Pancreas (tissue), 10 donors: ENCODE data around the gene VPS18. TPM values are rescaled to one million over a fixed set of nuclear protein-coding genes. Genes with fewer than 3 reads are reported as not detected.
A peak's percentile ranks its signal among the peaks of the same experiment; 100 is the strongest.

Source experiments
- ATAC-seq, 4 donors: fragments of 200-7000 bp; cut with Tn5 transposase; one replicate each; pipeline versions ENCODE4 v1.8.0 to v1.9.1; 2020; ENCODE audit warnings: mild to moderate bottlenecking in 4 of 4, moderate library complexity in 4 of 4
- DNase-seq, 6 donors: peaks; one replicate each; pipeline ENCODE4 v3.0.0-alpha.2; 2020
- FAIRE-seq: peaks from 2 replicates; lab custom pipeline; 2012; peaks lifted over from hg19 to GRCh38; lab: Jason Lieb, UNC
- H3K27ac ChIP-seq, 4 donors: fragments of 200-600 bp; sonication (generic); 1 replicate in 3 of 4; 2 replicates in 1 of 4; pipeline versions ENCODE4 v1.5.0 to v1.8.0; 2020
- H3K27me3 ChIP-seq, 4 donors: fragments of 200-600 bp; one replicate each; pipeline ENCODE4 v1.8.0; 2021
- H3K36me3 ChIP-seq, 3 donors: fragments of 200-600 bp; sonication (generic) in 1 of 3; one replicate each; pipeline versions ENCODE4 v1.5.0 to v1.8.0; 2020 to 2021
- H3K4me1 ChIP-seq, 3 donors: fragments of 200-600 bp; one replicate each; pipeline ENCODE4 v1.8.0; 2021
- H3K4me3 ChIP-seq, 4 donors: fragments of 200-600 bp; sonication (generic) in 2 of 4; one replicate each; pipeline versions ENCODE4 v1.5.0 to v1.8.0; 2020 to 2021
- H3K9me3 ChIP-seq, 4 donors: fragments of 200-600 bp; one replicate each; pipeline ENCODE4 v1.8.0; 2021
- CTCF ChIP-seq, 4 donors: fragments of 200-600 bp; sonication (generic) in 3 of 4; IDR thresholded peaks; one replicate each; pipeline versions ENCODE4 v1.5.0 to v1.8.0; 2021; ENCODE audit warnings: antibody characterized with exemption in 4 of 4
- whole genome bisulfite sequencing, 2 donors: extraction: QIAGEN DNeasy Blood & Tissue Kit; methylation state at CpG; one replicate each; pipeline ENCODE4 v1.1.7; 2013; 5-methylcytosine and 5-hydroxymethylcytosine counted together
- intact Hi-C, 3 donors: fragments of 100-400 bp; cut with DNase I; formaldehyde crosslinking; loops; one replicate each; pipeline versions ENCODE4 v1.11.1 to v1.14.2; 2022
- polyA plus RNA-seq, 2 donors: library from polyadenylated mRNA; stranded (reverse); fragments of 200-250 nt; gene quantifications; one replicate each; pipeline ENCODE4 v1.2.3, GENCODE V29; 2013
- total RNA-seq, 6 donors: library from RNA; stranded (reverse); fragmentation: NEBNext Ultra II Directional in 4 of 6; extraction: Animal tissue kit (Norgen Biotek cat#: 25700) in 4 of 6; gene quantifications; one replicate each; pipeline versions ENCODE4 v1.2.1 to v1.2.4, GENCODE V29; 2021 to 2023
- donor health status: healthy with polysubstance abuse.
- donor health status: DM: no; HTN: no; CAD: no; lungs with moderate emphysema.
- donor health status: DM: no; HTN: no; CAD: no.
- donor health status: control.
- donor health status: control.
- donor health status: Bipolar disorder and iron deficiency.
- donor health status: DM: yes; HTN: yes; CAD: no.
- donor health status: DM: no; HTN: no; CAD: no.
- donor health status: DM: no; HTN: no; CAD: no.
- donor health status: DM: yes; HTN: yes; CAD: no.

VPS18 gene
- total and polyA plus RNA-seq, 8 donors: 4.4 to 12.5 (median 6.8) TPM

- TF ChIP-seq CTCF (IDR thresholded peaks at IDR 0.05): no peak
- ATAC-seq (peak in 2 of 4 donors; percentile 65 to 70), DNase-seq (no peak), FAIRE-seq (no peak)
- 89 to 100% methylated on average over 1 of the region's 1 CpG for WGBS, 2 donors
- intact Hi-C loops: no loop called here
- Histone ChIP-seq H3K27me3 (no peaks in the 10 kb centered on the region), H3K9me3 (no peaks in the 10 kb centered on the region), H3K4me3 (no peak overlapping the region), H3K27ac (no peak overlapping the region), H3K36me3 (no peaks in the 10 kb centered on the region), H3K4me1 (peaks cover 0 to 6% (median 0%) of the 10 kb centered on the region in 3 donors)
Measured at GRCh38 chr15:40878785-40879184, 15.5 kb upstream of the VPS18 start.

- peak in 2 of 4 donors; percentile 26 to 53 for ATAC-seq
- Histone ChIP-seq H3K36me3 (no peaks in the 10 kb centered on the region), H3K4me1 (peaks cover 0 to 1% (median 0%) of the 10 kb centered on the region in 3 donors), H3K9me3 (no peaks in the 10 kb centered on the region), H3K27me3 (no peaks in the 10 kb centered on the region), H3K4me3 (no peak overlapping the region), H3K27ac (no peak overlapping the region)
- no peak for TF ChIP-seq CTCF (IDR thresholded peaks at IDR 0.05)
- no peak for DNase-seq
- intact Hi-C loops: no loop called here
- WGBS, 2 donors: 79 to 82% methylated on average over 6 of the region's 6 CpGs
- FAIRE-seq: no peak
Measured at GRCh38 chr15:40879609-40880008, 14.6 kb upstream of the VPS18 start.

- no peak for ATAC-seq
- DNase-seq: no peak
- FAIRE-seq: no peak
Measured at GRCh38 chr15:40881351-40881750, 12.9 kb upstream of the VPS18 start.

GRCh38 chr15:40886586-40886985, 7.7 kb upstream of the VPS18 start:
- no peak for FAIRE-seq
- no peak overlapping the region for H3K4me3 ChIP-seq
- H3K27ac ChIP-seq: no peak overlapping the region
- no peaks in the 10 kb centered on the region for H3K9me3 ChIP-seq
- DNase-seq: no peak
- TF ChIP-seq CTCF (IDR thresholded peaks at IDR 0.05): no peak
- WGBS, 2 donors: 73 to 76% methylated on average over 1 of the region's 1 CpG
- no peak for ATAC-seq
- no peaks in the 10 kb centered on the region for H3K36me3 ChIP-seq
- H3K27me3 ChIP-seq: no peaks in the 10 kb centered on the region
- intact Hi-C loops: no loop called here
- no peaks in the 10 kb centered on the region for H3K4me1 ChIP-seq

More at GRCh38 chr15:40881351-40881750, 12.9 kb upstream of the VPS18 start:
- H3K4me1 ChIP-seq: no peaks in the 10 kb centered on the region
- WGBS, 2 donors: 93 to 97% methylated on average over 6 of the region's 6 CpGs
- H3K27me3 ChIP-seq: no peaks in the 10 kb centered on the region
- H3K27ac ChIP-seq: no peak overlapping the region
- H3K4me3 ChIP-seq: no peak overlapping the region
- no peaks in the 10 kb centered on the region for H3K9me3 ChIP-seq
- intact Hi-C loops: no loop called here
- no peak for TF ChIP-seq CTCF (IDR thresholded peaks at IDR 0.05)
- H3K36me3 ChIP-seq: no peaks in the 10 kb centered on the region

GRCh38 chr15:40889112-40889511, 5.1 kb upstream of the VPS18 start:
- Histone ChIP-seq H3K9me3 (no peaks in the 10 kb centered on the region), H3K27ac (no peak overlapping the region), H3K27me3 (no peaks in the 10 kb centered on the region), H3K4me1 (no peaks in the 10 kb centered on the region), H3K4me3 (no peak overlapping the region), H3K36me3 (no peaks in the 10 kb centered on the region)
- FAIRE-seq: no peak
- no peak for DNase-seq
- intact Hi-C loops: no loop called here
- ATAC-seq: no peak
- TF ChIP-seq CTCF (IDR thresholded peaks at IDR 0.05): no peak
